ENCODE results near the gene SEMA3C.

Gene SEMA3C

GRCh38 chr7:80823057-80823456, 95.8 kb downstream of the SEMA3C start:
- DNase-seq (ENCODE audit: low spot score) = no peak

DNA sequence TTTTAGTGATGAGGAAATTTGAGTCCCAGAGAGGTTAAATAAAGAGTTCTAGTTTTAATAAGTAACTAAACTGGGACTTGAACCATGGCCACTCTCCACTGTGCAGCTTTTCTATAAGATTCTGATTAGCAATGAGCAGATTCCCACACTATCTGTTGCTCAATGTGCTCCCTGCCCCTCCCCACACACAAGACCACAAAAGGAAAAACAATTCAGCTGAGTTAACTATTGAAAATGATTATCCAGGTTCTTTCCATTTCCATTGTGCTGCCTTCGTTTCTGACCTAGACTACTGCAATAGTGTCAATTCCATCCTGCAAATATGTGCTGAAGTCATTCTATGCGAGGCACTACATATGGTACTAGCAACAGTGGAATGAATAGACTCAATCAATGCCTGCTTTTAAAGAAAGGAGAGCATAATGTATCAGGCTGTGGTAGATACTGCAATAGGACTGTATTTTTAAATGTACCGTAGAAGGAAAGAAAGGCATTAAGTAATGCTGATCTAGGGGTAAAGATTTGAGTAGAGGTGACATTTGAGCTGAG, 97.0 kb downstream of the SEMA3C start:
- DNase-seq (ENCODE audit: low spot score) = no peak

GRCh38 chr7:80819503-80819902, 99.3 kb downstream of the SEMA3C start:
- DNase-seq (ENCODE audit: low spot score) = no peak

GRCh38 chr7:80818181-80818580, 100.7 kb downstream of the SEMA3C start:
- no peak for DNase-seq (ENCODE audit: low spot score)

- no peak for DNase-seq (ENCODE audit: low spot score)
Measured at GRCh38 chr7:80816806-80817205, 102.0 kb downstream of the SEMA3C start.

DNA sequence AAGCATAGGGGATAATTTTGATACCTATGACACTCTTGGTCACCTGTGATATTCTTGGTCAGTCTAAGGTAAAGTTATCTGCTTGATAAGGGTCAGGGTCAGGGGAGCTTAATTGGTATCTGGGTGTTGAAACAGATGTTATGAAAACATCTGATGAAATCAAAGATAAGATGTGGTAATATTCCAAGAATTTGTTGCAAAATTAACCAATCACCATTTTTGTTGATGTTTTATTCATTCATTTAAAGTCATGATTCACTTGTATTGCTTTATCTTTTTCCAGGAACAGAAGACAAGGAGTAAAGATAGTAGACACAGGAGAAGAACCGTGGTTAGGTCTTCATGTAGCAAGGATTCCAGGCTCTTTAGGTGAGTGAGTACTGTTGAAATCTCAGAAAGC, 103.1 kb downstream of the SEMA3C start:
- no peak for DNase-seq (ENCODE audit: low spot score)

DNA sequence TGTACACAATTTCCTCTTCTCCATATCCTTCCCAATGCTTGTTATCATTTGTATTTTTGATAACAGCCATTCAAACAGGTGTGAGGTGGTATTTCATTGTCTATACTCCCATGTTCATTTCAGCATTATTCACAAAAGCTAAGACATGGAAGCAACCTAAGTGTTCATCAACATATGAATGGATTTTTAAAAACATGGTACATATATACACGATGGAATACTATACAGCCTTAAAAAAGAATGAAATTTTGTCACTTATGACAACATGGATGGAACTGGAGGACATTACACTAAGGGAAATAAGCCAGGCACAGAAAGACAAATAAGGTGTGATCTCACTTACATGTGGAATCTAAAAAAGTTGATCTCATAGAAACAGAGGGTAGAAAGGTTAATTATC, 109.3 kb downstream of the SEMA3C start:
- no peak for DNase-seq (ENCODE audit: low spot score)

DNA sequence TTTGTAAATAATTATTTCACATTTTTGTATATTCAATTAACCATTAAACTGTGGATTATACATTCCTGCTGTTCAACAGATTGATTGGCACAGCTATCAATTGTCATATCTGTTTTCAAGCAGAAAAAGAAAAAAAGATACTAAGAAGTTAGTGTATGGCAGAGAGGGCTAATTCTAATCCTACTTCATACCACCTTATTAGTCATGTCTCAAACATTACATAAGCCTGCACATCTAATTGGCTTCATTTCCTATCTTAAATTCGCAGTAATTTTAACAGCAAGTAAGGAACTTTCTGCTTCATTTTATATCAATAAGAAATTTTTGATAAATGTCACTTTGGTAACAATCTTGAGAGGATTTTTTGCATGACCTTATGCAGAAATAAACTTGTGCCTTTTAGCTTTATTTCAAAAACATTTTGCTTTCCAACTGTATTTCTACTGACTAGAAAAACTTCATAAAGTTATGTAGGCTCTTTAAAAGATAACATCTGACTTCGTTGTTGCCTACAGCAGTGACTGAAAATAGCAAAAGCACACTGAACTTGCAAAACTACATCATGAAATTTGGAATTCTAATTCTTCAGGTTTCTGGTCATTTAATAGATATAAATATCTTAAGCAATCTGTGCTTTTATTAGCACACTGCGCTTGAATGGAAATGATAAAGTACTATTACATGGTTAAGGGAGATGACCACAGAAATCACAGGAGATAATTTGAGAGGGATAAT, 111.5 kb downstream of the SEMA3C start:
- DNase-seq (ENCODE audit: low spot score) = no peak

GRCh38 chr7:80806663-80807062, 112.2 kb downstream of the SEMA3C start:
- DNase-seq (ENCODE audit: low spot score) = no peak

DNA sequence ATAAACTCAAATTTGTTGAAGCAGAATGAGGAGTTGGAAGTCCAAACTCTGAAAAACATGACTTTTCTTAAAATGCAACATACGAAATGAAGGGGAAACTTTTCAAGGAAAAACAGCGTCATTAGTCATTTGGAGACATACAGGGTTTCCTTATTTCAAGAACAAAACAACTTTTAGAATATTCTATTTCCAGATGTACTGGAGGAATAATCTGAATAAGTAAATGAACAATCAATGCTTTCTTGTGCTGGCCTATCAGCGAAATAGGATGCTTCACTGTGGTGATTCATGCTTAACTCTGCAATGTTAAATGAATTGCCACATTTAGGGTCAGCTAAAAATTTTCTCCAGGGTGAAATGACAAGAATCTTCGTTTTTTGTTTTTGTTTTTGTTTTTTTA, 114.3 kb downstream of the SEMA3C start:
- no peak for DNase-seq (ENCODE audit: low spot score)

DNA sequence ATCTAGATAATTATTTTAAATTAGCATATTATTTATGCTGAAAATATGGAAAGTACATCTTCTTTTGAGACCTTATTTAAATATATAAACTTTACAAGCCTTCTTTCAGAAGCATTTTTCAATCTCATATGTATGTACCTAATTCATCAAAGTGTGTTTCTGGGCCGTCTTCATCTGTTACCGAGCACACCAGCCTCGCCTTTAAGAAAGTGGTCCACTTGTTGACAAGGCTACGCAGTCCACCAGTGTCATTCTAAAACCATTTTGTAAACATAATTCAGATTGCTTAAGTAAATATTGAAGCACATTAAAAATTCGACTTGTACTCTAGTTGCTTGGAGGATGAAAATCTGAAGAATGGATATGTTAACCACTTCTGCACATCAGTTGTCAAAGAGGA, 116.3 kb downstream of the SEMA3C start:
- no peak for DNase-seq (ENCODE audit: low spot score)

- no peak for DNase-seq (ENCODE audit: low spot score)
Measured at GRCh38 chr7:80794631-80795573, 123.9 kb downstream of the SEMA3C start.

GRCh38 chr7:80791509-80791929, 127.3 kb downstream of the SEMA3C start:
- DNase-seq (ENCODE audit: low spot score) = no peak

- no peak for DNase-seq (ENCODE audit: low spot score)
Measured at GRCh38 chr7:80790877-80791276, 128.0 kb downstream of the SEMA3C start.

- DNase-seq (ENCODE audit: low spot score) = no peak
Measured at GRCh38 chr7:80787721-80788120, 131.1 kb downstream of the SEMA3C start.

DNA sequence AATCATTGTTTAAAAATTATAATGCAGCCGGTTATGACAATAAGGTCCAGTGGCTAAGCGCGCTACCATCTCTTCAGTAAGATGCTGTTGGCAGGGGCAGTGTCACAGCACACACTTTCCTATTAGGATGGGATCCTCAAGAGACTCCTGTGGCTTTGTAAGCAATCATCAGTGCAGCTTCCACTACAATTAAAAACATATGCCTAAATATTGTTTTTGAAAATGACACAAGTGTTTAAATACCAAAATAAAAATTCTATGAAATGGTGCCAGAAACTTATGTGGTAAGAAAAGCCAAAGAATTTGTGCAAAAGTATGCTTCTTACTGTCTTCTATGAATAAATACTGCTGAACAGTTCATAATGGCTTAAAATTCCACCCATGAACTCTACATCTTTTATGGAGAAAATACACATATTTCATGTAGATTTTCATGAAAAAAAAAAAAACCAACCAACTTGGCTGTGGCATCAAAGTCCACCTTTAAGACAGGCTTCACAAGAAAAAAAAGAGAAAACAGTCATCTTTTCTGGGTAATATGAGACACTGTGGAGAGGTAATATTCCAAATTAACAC, 132.8 kb downstream of the SEMA3C start:
- DNase-seq (ENCODE audit: low spot score) = no peak

DNA sequence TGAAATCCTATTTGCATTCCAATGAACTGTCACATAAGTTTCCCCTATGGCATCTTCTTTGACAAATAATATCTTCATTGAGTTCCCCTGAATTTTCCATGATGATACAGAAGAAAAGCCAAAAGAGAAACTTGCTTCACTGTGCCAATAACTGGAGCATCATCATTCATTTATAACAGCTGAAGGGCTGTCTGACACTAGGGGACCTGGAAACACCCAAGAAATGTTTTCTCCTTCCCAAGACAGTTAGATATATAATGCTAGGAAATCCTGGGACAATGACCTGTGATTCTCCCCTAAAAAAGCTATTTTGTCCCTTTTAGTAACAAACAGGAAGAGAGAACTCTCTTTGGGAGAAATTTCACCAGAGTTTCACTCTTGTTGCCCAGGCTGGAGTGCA, 133.6 kb downstream of the SEMA3C start:
- no peak for DNase-seq (ENCODE audit: low spot score)

DNA sequence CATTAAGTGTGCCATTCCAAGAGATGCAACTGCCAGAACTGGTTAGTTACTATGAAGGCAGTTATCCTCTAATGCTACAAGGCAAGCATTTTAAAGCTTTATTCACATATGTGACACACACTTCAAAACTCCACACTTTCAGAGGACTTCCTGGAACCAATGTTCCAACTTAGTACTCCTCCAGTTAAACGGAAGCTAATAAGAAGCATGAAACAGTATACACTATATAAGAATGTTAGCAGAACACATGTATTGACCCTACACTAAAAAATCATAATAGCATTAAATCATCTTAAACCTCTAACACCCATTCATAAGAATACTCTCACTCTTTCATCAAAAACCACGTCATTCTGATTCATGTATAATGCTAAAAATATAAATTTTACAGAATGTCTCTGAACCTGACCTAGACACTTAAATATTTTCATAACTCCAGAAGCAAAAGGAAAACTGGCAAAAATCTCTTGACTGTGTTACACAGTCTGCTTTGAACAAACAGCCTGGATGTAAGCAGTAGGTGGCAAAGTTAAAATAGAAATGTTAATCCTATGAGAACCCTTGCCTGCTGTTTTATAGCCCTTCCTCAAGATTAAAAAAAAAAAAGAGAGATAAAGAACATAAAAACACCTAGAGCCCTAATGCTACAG, 135.0 kb downstream of the SEMA3C start:
- no peak for DNase-seq (ENCODE audit: low spot score)

DNA sequence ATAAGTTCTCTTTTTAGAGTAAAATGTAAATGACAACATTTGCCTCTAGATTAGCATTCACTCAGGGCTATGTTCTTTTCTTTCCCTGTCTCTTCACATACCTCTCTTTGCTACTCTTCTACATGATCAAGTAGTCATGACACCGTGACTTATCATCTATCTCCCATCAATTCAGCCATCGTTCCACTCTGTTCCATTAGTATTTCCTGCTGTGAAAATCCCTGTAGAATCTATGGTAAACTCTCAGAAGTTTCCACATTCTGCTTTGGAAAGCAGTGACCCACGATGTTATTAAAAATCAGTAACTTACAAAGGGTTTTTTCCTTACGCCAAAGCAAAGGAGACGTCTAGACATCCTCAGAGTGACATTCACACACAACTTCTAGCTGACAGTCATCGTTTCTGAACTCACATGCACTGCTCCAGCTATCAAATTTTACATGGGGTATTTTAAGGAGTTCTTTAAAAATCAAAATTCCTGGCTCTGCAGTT, 135.6 kb downstream of the SEMA3C start:
- no peak for DNase-seq (ENCODE audit: low spot score)

DNA sequence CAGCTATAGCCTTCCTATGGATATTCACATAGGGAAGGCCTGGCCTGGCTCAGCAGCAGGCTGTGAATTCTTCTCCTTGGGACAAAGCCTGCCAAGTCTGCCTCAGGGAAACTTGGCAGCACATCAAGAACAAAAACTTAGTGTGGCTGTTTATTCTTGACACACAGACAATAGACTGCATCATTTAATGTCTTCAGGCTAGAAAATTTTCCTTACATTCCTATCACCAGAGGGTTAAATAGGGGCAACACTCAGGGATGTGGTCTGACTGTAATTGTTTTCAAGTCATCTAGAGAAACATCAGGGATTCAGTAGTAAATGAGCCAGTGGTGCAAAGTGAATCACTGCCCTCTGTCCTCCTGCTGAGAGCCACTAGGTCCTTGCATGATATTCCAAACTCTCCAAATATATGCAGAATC, 137.3 kb downstream of the SEMA3C start:
- DNase-seq (ENCODE audit: low spot score) = no peak

- DNase-seq (ENCODE audit: low spot score) = no peak
Measured at GRCh38 chr7:80781146-80781545, 137.7 kb downstream of the SEMA3C start.

- no peak for DNase-seq (ENCODE audit: low spot score)
Measured at GRCh38 chr7:80779456-80779855, 139.4 kb downstream of the SEMA3C start.

All from germinal center (tissue), 1 donor.